ENCODE results near the gene CRBN. TPM values are rescaled to one million over a fixed set of nuclear protein-coding genes. Genes with fewer than 3 reads are reported as not detected.

The CRBN gene
- total and polyA plus RNA-seq, 2 of the 13 experiments (the other 11 are each of a cell fraction or from before 2014, with no cell fraction given): 30.8 to 36.1 TPM

DNA sequence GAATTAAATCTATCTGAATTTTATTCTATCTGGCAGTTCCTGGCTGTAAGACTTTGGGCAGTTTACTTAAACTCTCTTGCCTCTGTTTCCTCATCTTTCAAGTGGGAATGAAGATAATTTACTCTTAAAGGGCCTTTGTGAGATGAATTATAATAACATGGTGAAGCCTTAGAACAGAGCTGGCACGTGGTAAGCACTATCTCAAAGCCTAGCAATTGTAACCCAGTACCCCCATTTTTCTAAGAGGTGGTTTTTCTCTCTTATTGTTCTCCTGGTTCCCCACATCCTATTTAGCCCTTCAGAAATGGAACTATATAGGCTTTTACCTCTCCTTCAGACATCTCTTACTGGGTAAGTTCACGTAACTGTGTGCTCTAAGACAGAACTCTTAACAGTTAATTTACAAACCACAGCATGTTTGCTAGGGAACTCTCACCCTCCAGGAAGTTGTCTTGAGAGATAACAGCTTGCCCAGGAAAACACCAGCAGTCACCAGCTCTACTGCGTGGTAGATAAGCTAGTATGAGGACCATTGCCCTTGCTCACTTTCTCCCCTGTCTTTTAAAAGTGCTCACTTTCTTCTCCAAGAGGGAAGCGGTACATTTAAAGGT is 12.3 kb upstream of the CRBN start:
- no peak overlapping the region for H3K4me2 ChIP-seq (ENCODE audit: low read depth, low read length)

More for the DNA sequence above, 12.3 kb upstream of the CRBN start:
- no peak overlapping the region for H2AFZ ChIP-seq (ENCODE audit: low read length)
- H4K20me1 ChIP-seq (ENCODE audit: insufficient read depth, low read length): no peaks in the 10 kb centered on the region
- CTCF ChIA-PET (ENCODE audit: low intra/inter-chr PET ratio, low total read pairs): no interaction called here
- no peaks in the 10 kb centered on the region for H3K36me3 ChIP-seq (replicated peaks in 1 of 2; ENCODE audit: control insufficient read depth in 1 of 2, insufficient read depth in 2 of 2, low read length in 2 of 2)
- intact Hi-C loops (cut with micrococcal nuclease; ENCODE audit: unreplicated experiment): no loop called here
- in situ Hi-C loops (cut with HindIII; ENCODE audit: extremely low pct_ligation_motif_present, low pct_unique_long_range_greater_than_20kb): no loop called here
- DNase-seq (ENCODE audit: low spot score) (no peak), FAIRE-seq (no peak), ATAC-seq (no peak)
- TF ChIP-seq, protein P1, sequence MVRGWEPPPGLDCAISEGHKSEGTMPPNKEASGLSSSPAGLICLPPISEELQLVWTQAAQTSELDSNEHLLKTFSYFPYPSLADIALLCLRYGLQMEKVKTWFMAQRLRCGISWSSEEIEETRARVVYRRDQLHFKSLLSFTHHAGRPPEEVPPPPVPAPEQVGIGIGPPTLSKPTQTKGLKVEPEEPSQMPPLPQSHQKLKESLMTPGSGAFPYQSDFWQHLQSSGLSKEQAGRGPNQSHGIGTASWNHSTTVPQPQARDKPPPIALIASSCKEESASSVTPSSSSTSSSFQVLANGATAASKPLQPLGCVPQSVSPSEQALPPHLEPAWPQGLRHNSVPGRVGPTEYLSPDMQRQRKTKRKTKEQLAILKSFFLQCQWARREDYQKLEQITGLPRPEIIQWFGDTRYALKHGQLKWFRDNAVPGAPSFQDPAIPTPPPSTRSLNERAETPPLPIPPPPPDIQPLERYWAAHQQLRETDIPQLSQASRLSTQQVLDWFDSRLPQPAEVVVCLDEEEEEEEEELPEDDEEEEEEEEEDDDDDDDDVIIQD (CRISPR knock-in tag; IDR thresholded peaks at IDR 0.05; ENCODE audit: low read depth): no peak
- TF ChIP-seq, protein P2, sequence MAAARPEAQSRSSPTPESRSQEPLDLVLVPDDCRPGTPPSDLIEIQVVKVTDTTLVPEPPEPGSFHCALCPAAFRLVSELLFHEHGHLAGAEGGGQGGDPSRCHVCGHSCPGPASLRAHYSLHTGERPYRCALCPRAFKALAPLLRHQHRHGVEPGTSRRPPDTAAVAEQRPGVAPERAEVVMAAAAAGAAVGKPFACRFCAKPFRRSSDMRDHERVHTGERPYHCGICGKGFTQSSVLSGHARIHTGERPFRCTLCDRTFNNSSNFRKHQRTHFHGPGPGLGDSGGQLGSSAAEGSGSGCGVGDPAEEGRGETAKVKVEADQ (CRISPR knock-in tag; IDR thresholded peaks at IDR 0.05; ENCODE audit: borderline replicate concordance): no peak
- TF ChIP-seq ZNF20 (CRISPR knock-in tag; IDR thresholded peaks at IDR 0.05): no peak
- TF ChIP-seq NFKB2 (CRISPR knock-in tag; IDR thresholded peaks at IDR 0.05; ENCODE audit: borderline replicate concordance): no peak
- TF ChIP-seq, protein P3, sequence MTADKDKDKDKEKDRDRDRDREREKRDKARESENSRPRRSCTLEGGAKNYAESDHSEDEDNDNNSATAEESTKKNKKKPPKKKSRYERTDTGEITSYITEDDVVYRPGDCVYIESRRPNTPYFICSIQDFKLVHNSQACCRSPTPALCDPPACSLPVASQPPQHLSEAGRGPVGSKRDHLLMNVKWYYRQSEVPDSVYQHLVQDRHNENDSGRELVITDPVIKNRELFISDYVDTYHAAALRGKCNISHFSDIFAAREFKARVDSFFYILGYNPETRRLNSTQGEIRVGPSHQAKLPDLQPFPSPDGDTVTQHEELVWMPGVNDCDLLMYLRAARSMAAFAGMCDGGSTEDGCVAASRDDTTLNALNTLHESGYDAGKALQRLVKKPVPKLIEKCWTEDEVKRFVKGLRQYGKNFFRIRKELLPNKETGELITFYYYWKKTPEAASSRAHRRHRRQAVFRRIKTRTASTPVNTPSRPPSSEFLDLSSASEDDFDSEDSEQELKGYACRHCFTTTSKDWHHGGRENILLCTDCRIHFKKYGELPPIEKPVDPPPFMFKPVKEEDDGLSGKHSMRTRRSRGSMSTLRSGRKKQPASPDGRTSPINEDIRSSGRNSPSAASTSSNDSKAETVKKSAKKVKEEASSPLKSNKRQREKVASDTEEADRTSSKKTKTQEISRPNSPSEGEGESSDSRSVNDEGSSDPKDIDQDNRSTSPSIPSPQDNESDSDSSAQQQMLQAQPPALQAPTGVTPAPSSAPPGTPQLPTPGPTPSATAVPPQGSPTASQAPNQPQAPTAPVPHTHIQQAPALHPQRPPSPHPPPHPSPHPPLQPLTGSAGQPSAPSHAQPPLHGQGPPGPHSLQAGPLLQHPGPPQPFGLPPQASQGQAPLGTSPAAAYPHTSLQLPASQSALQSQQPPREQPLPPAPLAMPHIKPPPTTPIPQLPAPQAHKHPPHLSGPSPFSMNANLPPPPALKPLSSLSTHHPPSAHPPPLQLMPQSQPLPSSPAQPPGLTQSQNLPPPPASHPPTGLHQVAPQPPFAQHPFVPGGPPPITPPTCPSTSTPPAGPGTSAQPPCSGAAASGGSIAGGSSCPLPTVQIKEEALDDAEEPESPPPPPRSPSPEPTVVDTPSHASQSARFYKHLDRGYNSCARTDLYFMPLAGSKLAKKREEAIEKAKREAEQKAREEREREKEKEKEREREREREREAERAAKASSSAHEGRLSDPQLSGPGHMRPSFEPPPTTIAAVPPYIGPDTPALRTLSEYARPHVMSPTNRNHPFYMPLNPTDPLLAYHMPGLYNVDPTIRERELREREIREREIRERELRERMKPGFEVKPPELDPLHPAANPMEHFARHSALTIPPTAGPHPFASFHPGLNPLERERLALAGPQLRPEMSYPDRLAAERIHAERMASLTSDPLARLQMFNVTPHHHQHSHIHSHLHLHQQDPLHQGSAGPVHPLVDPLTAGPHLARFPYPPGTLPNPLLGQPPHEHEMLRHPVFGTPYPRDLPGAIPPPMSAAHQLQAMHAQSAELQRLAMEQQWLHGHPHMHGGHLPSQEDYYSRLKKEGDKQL (CRISPR knock-in tag; IDR thresholded peaks at IDR 0.05; ENCODE audit: low read depth): no peak
- no peak for TF ChIP-seq EEA1 (CRISPR knock-in tag; IDR thresholded peaks at IDR 0.05; ENCODE audit: borderline replicate concordance)
- TF ChIP-seq, protein P4, sequence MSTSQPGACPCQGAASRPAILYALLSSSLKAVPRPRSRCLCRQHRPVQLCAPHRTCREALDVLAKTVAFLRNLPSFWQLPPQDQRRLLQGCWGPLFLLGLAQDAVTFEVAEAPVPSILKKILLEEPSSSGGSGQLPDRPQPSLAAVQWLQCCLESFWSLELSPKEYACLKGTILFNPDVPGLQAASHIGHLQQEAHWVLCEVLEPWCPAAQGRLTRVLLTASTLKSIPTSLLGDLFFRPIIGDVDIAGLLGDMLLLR (CRISPR knock-in tag; IDR thresholded peaks at IDR 0.05): no peak
- no peak for TF ChIP-seq ZFAT (CRISPR knock-in tag; conservative IDR thresholded peaks at IDR 0.05)
- no peak for TF ChIP-seq POLR2A (IDR thresholded peaks at IDR 0.05; ENCODE audit: insufficient read depth in 1 of 2, low read depth in 2 of 2, low read length in 2 of 2)
- TF ChIP-seq ZNF841 (CRISPR knock-in tag; IDR thresholded peaks at IDR 0.05; ENCODE audit: borderline replicate concordance): no peak
- no peaks in the 10 kb centered on the region for H3K4me1 ChIP-seq (ENCODE audit: insufficient read depth, low read length)
- no peaks in the 10 kb centered on the region for H3K79me2 ChIP-seq (ENCODE audit: insufficient read depth, low read length)
- H3K27ac ChIP-seq (ENCODE audit: extremely low read length, insufficient read depth, low read length): no peak overlapping the region
- no peaks in the 10 kb centered on the region for H3K9me3 ChIP-seq (ENCODE audit: low read length)
- H3K4me3 ChIP-seq (replicated peaks in 1 of 3; ENCODE audit: insufficient read depth in 1 of 3, low read depth in 2 of 3, low read length in 3 of 3): no peak overlapping the region
- H3K27me3 ChIP-seq (ENCODE audit: control insufficient read depth in 1 of 2, insufficient read depth in 2 of 2, low read length in 2 of 2): no peaks in the 10 kb centered on the region; a peak in 1 of 5 replicates
- 2% methylated on average over 4 of the region's 4 CpGs for WGBS (ENCODE audit: low lambda C conversion rate)
- no peak overlapping the region for H3K9ac ChIP-seq (ENCODE audit: insufficient read depth, low read depth, low read length)
- BruUV-seq (replicated peaks): no TSS peak
- POLR2A ChIA-PET: no interaction called here

All from HepG2 (cell line).